GM06990 (cell line): ENCODE data around the gene PRKN.

Experiments
- DNase-seq: peaks from one replicate; pipeline ENCODE4 v3.0.0-alpha.2; 2011; ENCODE audit not compliant: insufficient read length; ENCODE audit errors: extremely low read depth
- H3K27me3 ChIP-seq: replicated peaks from 2 replicates; pipeline ENCODE4 v1.6.0; 2011; ENCODE audit warnings: low read length; ENCODE audit not compliant: control insufficient read depth, insufficient read depth
- H3K36me3 ChIP-seq: 2 replicates; pipeline ENCODE4 v1.5.1; 2011; ENCODE audit warnings: low read length; ENCODE audit not compliant: control insufficient read depth, insufficient read depth
- H3K4me3 ChIP-seq: replicated peaks from 2 replicates; pipeline ENCODE4 v1.5.1; 2011; ENCODE audit warnings: low read depth, mild to moderate bottlenecking, control low read depth, low read length
- TF ChIP-seq, protein P1 (sequence below): IDR thresholded peaks from 2 replicates; pipeline ENCODE4 v1.5.1; 2011; ENCODE audit warnings: low read length, control low read depth, mild to moderate bottlenecking, inconsistent platforms; ENCODE audit not compliant: insufficient read depth, poor library complexity, severe bottlenecking

Gene PRKN

DNA sequence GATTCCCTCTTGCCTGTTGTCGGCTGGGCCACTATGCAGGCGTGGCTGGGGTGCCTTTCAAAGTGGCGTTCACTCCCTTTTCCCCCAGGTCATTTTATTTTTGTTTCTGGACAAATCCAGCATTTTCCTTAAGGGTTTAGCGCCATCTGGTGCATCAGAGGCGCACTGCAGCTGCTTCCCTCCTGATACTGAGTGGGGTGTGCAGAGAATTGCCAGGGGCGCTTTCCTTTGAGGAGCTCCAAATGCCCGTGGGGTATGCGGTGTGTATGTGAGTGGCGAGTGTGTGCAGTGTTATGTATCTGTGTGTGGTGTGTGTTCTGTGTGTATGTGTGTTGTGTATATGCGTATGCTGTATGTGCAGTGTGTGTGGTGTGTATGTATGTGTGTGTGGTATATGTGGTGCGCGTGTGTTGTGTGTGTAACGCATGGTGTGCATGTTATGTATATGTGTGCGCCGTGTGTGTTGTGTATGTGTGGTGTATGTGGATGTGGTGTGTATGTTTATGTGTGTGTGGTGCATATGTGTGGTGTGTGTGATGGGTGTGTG, 1353.6 kb downstream of the PRKN start:
- Histone ChIP-seq H3K4me3 (no peak overlapping the region), H3K27me3 (no peaks in the 10 kb centered on the region), H3K36me3 (no peaks in the 10 kb centered on the region)
- TF ChIP-seq, protein P1, sequence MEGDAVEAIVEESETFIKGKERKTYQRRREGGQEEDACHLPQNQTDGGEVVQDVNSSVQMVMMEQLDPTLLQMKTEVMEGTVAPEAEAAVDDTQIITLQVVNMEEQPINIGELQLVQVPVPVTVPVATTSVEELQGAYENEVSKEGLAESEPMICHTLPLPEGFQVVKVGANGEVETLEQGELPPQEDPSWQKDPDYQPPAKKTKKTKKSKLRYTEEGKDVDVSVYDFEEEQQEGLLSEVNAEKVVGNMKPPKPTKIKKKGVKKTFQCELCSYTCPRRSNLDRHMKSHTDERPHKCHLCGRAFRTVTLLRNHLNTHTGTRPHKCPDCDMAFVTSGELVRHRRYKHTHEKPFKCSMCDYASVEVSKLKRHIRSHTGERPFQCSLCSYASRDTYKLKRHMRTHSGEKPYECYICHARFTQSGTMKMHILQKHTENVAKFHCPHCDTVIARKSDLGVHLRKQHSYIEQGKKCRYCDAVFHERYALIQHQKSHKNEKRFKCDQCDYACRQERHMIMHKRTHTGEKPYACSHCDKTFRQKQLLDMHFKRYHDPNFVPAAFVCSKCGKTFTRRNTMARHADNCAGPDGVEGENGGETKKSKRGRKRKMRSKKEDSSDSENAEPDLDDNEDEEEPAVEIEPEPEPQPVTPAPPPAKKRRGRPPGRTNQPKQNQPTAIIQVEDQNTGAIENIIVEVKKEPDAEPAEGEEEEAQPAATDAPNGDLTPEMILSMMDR = peak; percentile 95
- DNase-seq = no peak

DNA sequence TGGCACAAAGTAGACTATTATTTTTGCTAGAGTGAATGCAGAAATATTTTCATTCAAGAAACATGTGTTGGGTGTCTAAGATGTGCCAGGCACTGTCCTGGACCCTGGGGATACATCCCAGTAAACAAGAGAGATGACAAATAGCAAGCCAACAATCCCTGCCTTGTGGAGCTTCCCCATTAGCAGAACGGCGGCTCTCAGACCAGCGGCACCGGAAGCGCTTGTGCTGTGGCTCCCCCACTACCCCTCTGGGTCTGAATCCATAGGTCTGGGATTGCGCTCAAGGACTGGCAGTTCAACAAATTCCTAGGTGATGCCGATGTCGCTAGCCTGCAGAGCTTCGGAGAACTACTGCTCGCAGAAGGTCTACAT, 1355.2 kb downstream of the PRKN start:
- H3K27me3 ChIP-seq = no peaks in the 10 kb centered on the region
- H3K36me3 ChIP-seq = no peaks in the 10 kb centered on the region
- TF ChIP-seq, protein P1 = no peak
- DNase-seq = no peak
- no peak overlapping the region for H3K4me3 ChIP-seq

DNA sequence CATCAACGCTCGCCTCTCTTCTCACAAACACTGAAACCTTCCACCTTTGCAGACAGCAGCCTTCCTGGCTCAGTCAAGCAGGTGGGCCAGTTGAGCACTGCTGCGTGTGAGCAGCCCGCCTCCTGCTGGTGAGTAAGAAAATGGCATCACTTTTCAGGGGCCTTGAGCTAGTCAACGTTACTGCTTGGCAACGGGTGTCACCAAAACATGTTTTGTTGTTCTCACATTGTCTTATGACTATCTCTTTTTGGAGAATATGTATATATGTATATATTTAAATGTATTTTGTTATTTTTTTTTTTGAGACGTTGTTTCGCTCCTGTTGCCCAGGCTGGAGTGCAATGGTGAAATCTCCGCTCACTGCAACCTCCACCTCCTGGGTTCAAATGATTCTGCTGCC, 1356.7 kb downstream of the PRKN start:
- Histone ChIP-seq H3K27me3 (no peaks in the 10 kb centered on the region), H3K4me3 (no peak overlapping the region), H3K36me3 (no peaks in the 10 kb centered on the region)
- TF ChIP-seq, protein P1 = peak; percentile 90
- DNase-seq = peak; percentile 31

DNA sequence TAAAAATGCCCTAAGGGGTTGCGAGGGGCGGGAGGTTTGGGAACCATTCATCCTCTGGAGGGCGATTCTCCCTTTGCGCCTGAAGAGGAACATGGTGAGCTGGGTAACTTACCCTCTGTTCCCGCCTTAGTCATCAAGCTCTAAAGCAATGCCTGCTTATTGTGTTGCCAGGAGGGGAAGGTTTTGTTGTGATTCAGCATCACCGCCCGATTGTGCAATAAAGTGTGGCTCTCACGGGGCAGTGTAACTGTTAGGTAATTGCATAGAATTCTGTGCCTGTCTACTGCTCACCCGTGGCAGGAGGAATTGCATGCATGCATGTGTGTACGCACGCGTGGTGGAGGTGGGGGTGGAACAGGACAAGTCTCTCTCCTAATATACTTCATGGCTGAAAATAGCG, 1358.2 kb downstream of the PRKN start:
- DNase-seq = no peak

DNA sequence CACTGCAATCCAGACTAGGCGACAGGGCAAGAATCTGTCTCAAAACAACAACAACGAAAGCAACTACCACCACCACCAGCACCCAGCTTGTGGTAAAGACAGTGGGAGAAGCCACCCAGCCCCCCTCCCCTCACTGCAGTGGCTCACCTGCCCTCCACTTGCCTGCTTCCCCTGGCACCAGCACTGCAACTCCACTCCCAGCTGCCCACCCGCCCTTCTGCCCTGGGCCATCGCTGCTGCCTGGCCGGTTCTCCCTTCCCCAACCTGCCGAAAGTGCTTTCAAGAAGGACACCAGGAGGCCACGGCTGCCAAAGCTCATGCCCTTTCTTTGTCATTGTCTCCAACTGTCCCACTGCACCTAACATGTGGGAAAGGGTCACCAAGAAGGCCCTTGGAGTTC, 1359.1 kb downstream of the PRKN start:
- H3K4me3 ChIP-seq = no peak overlapping the region
- no peaks in the 10 kb centered on the region for H3K27me3 ChIP-seq

More for the DNA sequence above, 1358.2 kb downstream of the PRKN start:
- no peaks in the 10 kb centered on the region for H3K27me3 ChIP-seq
- no peak overlapping the region for H3K4me3 ChIP-seq
- TF ChIP-seq, protein P1 = no peak
- H3K36me3 ChIP-seq = no peaks in the 10 kb centered on the region

DNA sequence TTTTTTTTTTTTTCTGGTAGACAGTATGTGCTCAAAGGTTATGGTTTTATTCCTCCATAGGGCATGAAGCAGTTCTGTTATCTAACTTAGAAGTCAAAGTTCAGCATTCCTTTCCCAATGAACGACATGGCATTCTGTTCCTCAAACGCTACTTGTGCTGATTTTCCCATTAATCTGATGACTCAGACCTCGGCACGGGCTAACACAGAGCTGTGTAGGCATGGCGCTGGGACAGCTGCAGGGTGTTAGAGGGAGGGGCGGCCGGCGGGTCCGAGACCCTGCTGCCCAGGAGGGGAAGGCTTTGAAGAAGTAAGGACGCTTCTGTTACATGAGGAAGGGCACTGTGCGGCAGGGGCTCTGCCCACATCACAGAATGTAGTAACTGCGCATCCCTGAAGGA, 1360.1 kb downstream of the PRKN start:
- TF ChIP-seq, protein P1 = no peak
- no peak for DNase-seq

More for the DNA sequence above, 1359.1 kb downstream of the PRKN start:
- TF ChIP-seq, protein P1 = no peak
- H3K36me3 ChIP-seq = no peaks in the 10 kb centered on the region
- no peak for DNase-seq

More for the DNA sequence above, 1360.1 kb downstream of the PRKN start:
- Histone ChIP-seq H3K4me3 (no peak overlapping the region), H3K36me3 (no peaks in the 10 kb centered on the region), H3K27me3 (no peaks in the 10 kb centered on the region)
